Chondrocyte (in vitro differentiated cells): ENCODE data around the gene NR2E1. TPM values are rescaled to one million over a fixed set of nuclear protein-coding genes. Genes with fewer than 3 reads are reported as not detected.

Source experiments
- DNase-seq: peaks from one replicate; pipeline ENCODE4 v3.0.0; 2021; ENCODE audit warnings: mixed read lengths, low spot score
- H3K27ac Mint-ChIP-seq: one replicate; pipeline ENCODE4 v1.8.0; 2021; ENCODE audit warnings: mild to moderate bottlenecking, moderate library complexity, mixed read lengths; ENCODE audit not compliant: unreplicated experiment
- H3K27me3 Mint-ChIP-seq: 2 replicates; pipeline ENCODE4 v1.8.0; 2021; ENCODE audit warnings: low read depth, mixed read lengths
- H3K36me3 Mint-ChIP-seq: 2 replicates; pipeline ENCODE4 v1.8.0; 2021; ENCODE audit warnings: low read depth, mixed read lengths
- H3K4me1 Mint-ChIP-seq: 2 replicates; pipeline ENCODE4 v1.8.0; 2021; ENCODE audit warnings: low read depth, mild to moderate bottlenecking, mixed read lengths
- H3K4me3 Mint-ChIP-seq: one replicate; pipeline ENCODE4 v1.8.0; 2021; ENCODE audit warnings: mild to moderate bottlenecking, moderate library complexity, mixed read lengths; ENCODE audit not compliant: unreplicated experiment
- H3K9me3 Mint-ChIP-seq: 2 replicates; pipeline ENCODE4 v1.8.0; 2021; ENCODE audit warnings: low read depth, mixed read lengths
- total RNA-seq: library from RNA; stranded (reverse); gene quantifications from 3 replicates; pipeline ENCODE4 v1.2.1, GENCODE V29; 2021
- TF ChIP-seq, protein P1 (sequence below): fragments of 200-600 bp; sonication (generic); IDR thresholded peaks from 2 replicates; pipeline ENCODE4 v1.5.0; 2021; ENCODE audit warnings: antibody characterized with exemption, mild to moderate bottlenecking, moderate library complexity

The NR2E1 gene
- total RNA-seq, 1 donor from 2014 or later = not detected

DNA sequence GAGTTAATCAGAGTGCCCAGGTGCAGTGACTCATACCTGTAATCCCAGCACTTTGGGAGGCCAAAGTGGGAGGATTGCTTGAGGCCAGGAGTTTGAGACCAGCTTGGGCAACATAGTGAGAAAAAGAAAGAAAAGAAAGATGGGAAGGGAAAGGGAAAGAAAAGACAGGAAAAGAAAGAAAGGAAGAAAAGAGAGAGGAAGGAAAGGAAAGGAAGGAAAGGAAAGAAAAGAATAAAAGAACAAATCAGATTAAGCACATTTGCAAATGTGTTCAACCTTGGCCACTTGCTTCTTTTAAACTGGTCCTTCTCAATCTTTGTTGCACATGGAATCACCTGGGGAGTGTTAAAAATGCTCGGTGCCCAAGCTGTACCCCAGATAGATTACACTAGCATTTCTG is 28.0 kb downstream of the NR2E1 start:
- peaks cover 38% of the 10 kb centered on the region for H3K27me3 Mint-ChIP-seq
- no peak for DNase-seq
- H3K4me3 Mint-ChIP-seq = no peak overlapping the region
- H3K4me1 Mint-ChIP-seq = no peaks in the 10 kb centered on the region
- no peaks in the 10 kb centered on the region for H3K36me3 Mint-ChIP-seq
- TF ChIP-seq, protein P1, sequence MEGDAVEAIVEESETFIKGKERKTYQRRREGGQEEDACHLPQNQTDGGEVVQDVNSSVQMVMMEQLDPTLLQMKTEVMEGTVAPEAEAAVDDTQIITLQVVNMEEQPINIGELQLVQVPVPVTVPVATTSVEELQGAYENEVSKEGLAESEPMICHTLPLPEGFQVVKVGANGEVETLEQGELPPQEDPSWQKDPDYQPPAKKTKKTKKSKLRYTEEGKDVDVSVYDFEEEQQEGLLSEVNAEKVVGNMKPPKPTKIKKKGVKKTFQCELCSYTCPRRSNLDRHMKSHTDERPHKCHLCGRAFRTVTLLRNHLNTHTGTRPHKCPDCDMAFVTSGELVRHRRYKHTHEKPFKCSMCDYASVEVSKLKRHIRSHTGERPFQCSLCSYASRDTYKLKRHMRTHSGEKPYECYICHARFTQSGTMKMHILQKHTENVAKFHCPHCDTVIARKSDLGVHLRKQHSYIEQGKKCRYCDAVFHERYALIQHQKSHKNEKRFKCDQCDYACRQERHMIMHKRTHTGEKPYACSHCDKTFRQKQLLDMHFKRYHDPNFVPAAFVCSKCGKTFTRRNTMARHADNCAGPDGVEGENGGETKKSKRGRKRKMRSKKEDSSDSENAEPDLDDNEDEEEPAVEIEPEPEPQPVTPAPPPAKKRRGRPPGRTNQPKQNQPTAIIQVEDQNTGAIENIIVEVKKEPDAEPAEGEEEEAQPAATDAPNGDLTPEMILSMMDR = no peak
- no peak overlapping the region for H3K27ac Mint-ChIP-seq
- H3K9me3 Mint-ChIP-seq = no peaks in the 10 kb centered on the region

DNA sequence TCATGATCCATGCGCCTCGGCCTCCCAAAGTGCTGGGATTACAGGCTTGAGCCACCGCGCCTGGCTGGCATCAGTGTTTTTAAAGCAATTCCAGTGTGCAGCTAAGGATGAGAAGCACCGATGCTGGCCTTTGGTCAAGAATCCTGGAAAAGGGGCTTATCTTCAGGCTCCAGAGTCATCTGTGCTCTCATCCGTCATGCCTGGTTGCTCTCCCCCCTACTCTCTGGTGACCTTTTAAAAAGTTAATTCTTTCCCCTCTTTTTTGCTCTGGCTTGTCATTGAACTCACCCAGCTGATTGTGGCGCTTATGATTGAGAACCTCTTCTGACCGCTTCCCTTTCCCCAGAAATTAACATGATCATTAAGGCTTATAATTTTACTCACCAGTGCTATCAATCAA is 28.7 kb downstream of the NR2E1 start:
- Mint-ChIP-seq H3K36me3 (no peaks in the 10 kb centered on the region), H3K4me3 (no peak overlapping the region), H3K27ac (no peak overlapping the region), H3K4me1 (no peaks in the 10 kb centered on the region), H3K27me3 (peaks cover 32% of the 10 kb centered on the region), H3K9me3 (no peaks in the 10 kb centered on the region)
- no peak for DNase-seq
- TF ChIP-seq, protein P1 = no peak

DNA sequence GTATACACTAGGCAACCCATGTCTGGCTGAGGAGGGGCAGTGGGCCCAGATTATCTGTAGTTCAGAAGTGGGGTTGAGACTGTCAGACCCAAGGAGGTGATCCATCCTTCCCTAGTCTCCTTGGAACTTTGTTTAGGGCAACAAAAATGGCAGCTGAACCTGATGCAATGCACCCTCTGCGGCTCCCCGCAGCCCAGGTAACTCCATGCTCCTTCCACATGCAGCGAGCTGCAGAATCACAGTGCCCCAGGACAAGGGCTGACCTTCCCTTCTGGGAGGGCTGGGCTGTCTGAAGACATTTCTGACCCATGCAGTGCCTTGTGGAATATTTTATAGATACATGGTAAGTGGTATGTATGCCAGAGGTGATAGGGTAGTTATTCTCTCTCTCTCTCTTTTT is 29.4 kb downstream of the NR2E1 start:
- Mint-ChIP-seq H3K27me3 (peaks cover 28% of the 10 kb centered on the region), H3K9me3 (no peaks in the 10 kb centered on the region), H3K4me3 (no peak overlapping the region), H3K27ac (no peak overlapping the region), H3K36me3 (no peaks in the 10 kb centered on the region), H3K4me1 (peaks cover 6% of the 10 kb centered on the region)
- TF ChIP-seq, protein P1 = no peak
- DNase-seq = no peak

DNA sequence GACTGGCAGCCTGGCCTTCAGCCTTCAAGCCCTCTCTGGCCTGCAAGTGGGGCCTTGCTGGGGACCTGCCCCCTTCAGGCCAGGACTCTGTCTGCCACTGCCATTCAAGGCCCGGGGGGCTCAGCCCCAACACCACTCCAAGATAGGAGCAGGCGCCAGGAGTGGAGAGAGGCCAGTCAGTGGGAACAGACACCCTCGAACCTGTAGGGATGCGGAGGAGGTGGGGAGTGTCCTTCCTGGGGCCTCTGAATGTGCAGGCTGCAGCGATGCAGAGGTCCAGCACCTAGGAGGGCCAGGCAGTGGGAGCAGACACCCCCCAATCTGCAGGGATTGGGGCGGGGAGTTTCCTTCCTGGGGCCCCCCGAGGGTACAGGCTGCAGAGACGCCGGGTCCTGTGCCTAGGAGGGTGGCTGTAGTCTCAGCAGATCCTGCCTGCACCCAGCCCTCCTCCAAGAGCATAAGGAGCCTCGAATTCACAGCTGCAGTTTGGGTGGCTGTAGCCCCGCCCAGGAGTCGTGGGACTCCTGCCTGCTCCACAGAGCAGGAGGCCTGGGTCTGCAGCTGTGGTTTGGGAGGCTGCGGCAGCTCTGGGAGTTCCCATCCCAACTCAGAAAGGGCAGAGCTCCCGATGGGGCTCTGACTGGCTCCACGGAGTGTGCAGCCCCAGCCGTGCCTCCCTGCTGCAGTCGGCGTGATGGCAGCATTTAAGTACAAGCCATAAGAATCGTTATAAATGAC is 33.1 kb downstream of the NR2E1 start:
- Mint-ChIP-seq H3K36me3 (peaks cover 2% of the 10 kb centered on the region), H3K4me1 (peaks cover 17% of the 10 kb centered on the region), H3K9me3 (no peaks in the 10 kb centered on the region), H3K27me3 (peaks cover 8% of the 10 kb centered on the region), H3K27ac (no peak overlapping the region), H3K4me3 (no peak overlapping the region)
- TF ChIP-seq, protein P1 = no peak
- DNase-seq = no peak

DNA sequence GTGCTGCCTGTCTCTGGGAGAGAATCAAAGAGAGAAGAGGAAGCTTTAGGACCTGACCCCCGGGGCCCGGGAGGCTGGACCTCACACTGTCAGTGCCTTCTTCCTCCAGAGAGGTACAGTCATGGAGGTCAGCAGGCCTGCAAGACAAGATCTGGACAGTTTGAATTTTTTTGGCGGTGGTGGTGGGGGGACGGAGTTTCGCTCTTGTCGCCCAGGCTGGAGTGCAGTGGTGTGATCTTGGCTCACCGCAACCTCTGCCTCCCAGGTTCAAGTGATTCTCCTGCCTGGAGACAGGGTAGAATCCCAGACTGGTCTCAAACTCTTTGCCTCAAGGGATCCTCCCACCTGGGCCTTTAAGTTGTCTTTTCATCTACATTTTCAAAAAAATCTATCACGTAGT is 34.4 kb downstream of the NR2E1 start:
- Mint-ChIP-seq H3K27ac (no peak overlapping the region), H3K36me3 (peaks cover 5% of the 10 kb centered on the region), H3K4me3 (no peak overlapping the region), H3K4me1 (peaks cover 17% of the 10 kb centered on the region), H3K27me3 (no peaks in the 10 kb centered on the region), H3K9me3 (no peaks in the 10 kb centered on the region)
- no peak for DNase-seq
- TF ChIP-seq, protein P1 = no peak
